DMS153 treated with DMSO at 0.1 percent for 48 hours (cell line): ENCODE results near the gene UBP1.
"Not testable (repeated sequence)": the region's sequence is repeated elsewhere in the genome, so short reads cannot be mapped to it uniquely, and the experiment has no call there.

Source experiments
- DNase-seq: peaks from one replicate; lab custom pipeline; 2025; ENCODE audit not compliant: unreplicated experiment; lab: John Stamatoyannopoulos, UW

Gene UBP1

DNA sequence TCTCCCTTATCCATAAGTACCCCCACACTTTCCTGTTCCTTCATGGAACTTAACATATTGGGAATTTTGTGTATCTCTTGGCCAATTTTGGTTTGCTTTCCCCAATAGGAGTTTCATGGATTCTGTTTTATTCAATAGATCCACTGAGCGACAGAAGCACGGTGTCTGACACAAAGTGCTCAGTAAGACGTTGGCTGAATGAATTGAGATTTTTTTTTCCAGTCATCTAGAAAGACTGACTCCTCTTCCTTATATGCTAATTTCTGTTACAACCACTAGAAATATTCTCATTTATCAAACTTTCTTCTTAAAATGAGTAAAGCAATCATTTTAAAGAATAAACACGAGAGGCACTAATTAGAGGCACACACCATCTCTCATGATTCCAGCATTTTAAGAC, 48.1 kb downstream of the UBP1 start:
- DNase-seq: no peak

DNA sequence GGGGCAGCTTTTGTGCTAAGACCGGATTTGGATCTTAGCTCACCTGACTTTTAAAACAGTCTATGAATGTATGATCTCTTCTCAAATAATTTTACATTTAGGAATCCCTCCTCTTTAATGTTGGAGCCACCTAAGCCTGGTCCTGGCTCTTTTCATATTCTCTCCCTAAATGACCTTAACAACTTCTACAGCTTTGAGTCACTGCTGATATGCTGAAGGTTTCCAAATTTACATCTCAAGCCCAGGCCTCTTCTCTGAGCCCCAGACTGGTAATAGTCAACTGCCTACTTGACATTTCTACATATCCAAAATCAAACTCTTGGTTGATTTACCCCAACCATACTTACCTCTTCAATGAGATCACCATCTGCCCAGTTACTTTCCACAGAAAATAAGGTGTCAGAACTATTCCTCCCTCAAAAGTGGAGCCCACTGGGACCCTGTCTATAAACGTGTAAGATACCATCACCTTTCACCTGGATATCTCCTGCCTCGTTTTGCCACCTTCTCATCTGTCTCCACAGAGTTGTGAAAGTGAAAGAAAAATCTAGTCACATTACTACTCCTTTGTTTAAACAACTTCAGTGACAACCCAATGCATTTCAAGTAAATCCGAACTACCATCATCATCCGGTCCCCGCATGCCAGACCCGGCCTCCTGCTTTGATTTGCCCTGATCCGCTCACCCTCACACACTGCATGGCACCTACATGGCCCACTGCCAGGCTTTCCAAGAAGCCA, 48.8 kb downstream of the UBP1 start:
- DNase-seq: no peak

DNA sequence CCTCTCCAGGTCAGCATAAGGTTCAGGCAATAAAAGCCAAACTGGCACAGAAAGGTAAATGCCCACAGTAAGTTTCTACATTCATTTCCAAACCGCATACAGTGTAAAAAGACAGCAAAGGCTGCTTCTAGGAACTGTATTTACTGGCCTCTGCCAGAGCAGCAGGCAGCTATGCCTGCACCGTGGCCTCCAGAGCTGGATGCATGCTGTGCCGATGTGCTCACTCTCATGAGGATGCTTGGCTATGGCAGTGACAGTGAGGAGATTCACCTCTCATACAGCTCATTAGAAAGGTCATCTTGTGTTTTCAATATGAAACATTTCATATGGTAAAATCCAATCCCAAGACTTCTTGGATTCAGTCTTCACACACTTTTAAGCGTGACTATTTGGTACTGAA, 50.3 kb downstream of the UBP1 start:
- no peak for DNase-seq

GRCh38 chr3:33388374-33389100, 51.7 kb downstream of the UBP1 start:
- DNase-seq: no peak

DNA sequence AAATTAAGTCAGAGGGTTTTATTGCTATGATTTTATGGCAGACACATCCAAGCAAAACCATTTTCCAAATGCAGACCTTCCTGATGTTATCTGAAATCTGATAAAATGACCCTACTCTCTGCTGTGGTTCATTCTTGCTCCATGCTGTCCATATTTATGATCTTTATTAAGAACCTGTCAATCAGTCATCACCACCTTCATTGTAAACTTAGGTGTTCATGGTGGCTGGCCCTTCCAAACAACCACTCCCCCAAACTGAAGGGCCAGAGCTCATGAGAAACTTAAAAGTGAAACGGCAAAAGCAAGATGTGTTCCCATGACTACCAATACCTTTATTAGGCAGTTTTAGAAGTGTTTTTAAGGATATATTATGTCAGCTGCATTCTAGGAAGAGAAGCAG, 53.6 kb downstream of the UBP1 start:
- DNase-seq: no peak

- no peak for DNase-seq
These were observed 54.8 kb downstream of the UBP1 start for GRCh38 chr3:33385423-33385822.

DNA sequence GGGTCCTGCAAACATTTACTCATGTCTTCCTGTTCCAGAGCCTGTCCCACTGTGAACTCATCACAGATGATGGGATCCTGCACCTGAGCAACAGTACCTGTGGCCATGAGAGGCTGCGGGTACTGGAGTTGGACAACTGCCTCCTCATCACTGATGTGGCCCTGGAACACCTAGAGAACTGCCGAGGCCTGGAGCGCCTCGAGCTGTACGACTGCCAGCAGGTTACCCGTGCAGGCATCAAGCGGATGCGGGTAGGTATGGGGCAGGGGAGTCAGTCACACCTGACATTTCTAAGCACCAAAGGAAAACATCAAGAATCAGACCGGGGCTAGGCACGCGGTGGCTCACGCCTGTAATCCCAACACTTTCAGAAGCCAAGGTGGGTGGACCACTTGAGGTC, 56.3 kb downstream of the UBP1 start:
- DNase-seq: no peak

GRCh38 chr3:33380653-33381052, 59.6 kb downstream of the UBP1 start:
- DNase-seq: no peak

GRCh38 chr3:33377931-33378330, 62.3 kb downstream of the UBP1 start:
- no peak for DNase-seq

GRCh38 chr3:33377489-33377888, 62.7 kb downstream of the UBP1 start:
- no peak for DNase-seq

DNA sequence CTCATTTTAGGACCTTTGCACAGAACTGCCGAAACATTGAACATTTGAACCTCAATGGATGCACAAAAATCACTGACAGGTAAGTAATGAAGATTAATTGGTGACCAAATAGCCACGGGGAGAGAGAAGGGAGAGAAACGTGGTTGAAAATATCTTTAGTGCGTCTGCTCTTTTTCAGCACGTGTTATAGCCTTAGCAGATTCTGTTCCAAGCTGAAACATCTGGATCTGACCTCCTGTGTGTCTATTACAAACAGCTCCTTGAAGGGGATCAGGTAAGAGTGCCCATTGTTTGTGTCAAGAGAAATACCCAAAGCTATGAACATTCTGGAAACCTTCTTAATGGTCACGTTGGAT, 67.1 kb downstream of the UBP1 start:
- DNase-seq: no peak

DNA sequence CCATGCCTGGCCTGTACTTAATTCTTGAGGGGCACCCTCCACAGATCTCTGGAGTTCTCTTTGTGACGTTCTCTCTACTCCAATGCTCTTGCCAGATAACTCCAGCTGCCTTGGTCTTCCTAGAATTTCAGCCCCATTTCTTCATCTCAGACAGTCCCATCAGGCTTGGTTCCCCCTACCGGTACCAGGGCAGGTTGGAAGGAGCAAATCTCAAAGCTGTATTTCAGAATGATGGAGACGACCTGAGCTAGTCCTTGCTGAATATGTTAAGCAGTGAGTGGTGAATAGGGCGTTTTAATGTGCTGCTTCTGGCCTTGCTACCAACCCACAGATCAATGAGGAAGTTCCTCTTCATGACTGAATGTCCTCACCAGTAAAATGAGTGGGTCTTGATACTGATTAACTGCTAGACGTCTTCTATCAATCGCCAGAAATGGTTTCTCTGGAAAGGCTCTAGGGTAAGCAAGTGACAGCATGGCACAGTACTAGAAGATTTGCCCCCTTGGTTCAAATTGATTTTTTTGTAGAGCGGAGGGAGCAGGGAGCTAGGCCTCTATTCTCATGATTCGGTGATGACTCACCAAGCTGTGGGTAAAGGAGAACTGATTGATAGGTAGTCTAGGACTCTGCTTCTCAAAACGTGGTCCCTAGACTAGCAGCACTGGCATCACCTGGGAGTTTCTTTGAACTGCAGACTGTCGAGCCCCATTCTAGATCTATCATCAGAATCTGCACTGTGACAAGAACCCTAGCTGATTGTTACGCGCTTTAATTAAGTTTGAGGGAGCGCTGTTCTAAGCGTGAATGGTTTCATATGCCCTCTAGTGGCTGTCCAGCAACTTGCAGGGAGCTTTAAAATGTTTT, 67.8 kb downstream of the UBP1 start:
- peak; percentile 6 for DNase-seq

DNA sequence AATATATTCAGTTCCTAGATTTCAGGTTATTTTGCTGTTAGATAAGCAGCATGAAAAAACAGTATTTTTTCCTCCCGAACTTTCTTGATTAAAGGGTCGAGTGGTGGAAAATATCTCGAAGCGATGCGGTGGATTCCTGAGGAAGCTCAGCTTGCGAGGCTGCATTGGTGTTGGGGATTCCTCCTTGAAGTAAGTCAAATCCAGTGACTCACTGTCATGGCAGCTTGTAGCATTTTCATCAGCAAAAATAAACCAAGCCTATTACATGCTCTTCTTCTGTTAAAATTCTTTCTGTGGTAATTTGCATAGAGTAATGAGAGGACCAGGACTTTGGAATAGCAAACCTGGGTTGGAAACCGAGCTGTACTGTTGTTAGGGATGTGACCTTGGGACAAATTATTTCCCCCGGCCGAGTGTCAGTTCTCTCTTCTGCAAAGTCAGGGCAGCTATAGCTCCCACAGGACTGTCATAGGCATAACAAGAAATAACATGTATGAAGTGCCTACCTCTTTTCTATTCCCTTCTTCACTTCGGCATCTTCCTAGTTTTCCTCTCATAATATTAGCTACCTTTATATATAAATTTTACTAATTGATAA, 75.6 kb downstream of the UBP1 start:
- DNase-seq: no peak

DNA sequence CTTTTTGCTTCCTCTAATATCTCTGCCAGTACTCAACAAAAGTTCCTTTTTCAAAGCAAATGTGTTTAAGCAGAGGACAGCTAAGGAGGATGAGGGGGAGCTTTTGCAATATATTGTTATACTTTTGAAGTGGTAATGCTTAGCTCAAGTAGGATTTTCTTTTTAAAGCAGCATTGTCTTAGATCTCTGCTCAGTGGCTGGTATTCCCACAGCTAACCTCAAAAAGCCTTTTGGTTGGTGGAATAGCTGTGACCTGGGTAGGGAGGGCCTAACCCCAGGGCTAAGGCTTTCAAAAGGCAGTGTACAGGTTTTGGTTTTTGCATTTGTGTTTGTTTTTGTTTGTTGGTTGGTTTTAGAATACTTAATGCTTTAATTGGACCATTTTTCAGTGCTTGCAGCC, 76.1 kb downstream of the UBP1 start:
- no peak for DNase-seq

GRCh38 chr3:33363113-33363800, 76.9 kb downstream of the UBP1 start:
- DNase-seq: no peak

DNA sequence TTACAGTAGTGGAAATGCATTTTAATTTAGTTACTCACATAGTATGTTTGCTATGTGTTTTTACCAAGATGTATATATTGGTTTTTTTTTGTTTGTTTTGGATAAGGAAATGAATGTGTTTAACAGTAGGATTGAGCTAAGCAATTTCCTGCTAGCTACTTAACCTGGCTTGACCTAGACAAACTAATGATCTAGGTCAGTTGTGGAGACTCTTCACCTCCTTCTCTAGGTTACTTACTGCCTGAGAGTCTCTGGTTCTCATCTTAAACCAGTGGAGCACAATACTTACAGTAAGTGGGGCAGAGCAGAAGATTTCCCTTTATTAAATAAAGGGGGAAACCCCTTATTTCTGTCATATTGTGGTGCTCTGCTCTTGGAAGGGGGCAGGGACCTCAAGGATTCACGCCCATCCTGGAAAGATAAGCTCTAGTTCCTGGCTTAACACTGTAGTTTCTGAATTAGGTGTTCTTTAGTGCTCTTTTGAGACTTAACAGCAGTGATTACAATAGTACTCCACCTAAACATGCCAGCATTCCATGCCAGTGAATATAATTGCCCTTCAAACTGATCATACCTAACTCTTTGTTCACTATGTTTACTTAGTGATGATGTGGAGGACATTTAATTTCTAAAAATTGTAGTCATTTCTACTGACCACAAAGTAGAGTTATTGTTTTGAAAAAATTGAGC, 79.9 kb downstream of the UBP1 start:
- DNase-seq: no peak

DNA sequence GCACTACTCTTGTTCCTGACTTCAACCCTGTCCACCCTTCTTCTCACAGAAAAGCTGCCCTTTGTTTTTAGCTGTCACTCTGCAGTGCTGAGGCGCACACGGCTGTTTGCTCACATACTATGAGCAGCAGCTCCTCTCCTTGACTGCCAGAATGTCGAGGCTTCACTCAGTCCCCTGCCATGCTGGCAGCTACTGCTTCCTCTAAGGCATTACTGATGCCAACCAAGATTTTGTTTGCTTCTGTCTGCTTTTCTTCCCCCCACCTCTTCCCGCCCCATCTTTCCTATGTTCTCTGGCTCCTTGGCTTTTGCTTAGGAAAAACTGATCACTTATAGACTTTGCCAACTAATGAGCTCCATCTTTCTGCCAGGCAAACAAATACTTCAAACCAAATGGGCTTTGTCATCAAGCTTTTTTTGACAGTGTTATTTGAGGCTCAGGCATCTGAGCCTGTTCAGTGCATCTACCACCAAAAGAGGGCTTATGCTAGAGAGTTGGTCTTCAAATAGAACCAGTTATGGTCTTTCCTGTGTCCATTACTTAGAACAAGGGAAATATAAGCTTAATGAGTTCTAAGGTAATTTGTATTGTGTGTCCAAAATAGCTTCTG, 81.9 kb downstream of the UBP1 start:
- no peak for DNase-seq

DNA sequence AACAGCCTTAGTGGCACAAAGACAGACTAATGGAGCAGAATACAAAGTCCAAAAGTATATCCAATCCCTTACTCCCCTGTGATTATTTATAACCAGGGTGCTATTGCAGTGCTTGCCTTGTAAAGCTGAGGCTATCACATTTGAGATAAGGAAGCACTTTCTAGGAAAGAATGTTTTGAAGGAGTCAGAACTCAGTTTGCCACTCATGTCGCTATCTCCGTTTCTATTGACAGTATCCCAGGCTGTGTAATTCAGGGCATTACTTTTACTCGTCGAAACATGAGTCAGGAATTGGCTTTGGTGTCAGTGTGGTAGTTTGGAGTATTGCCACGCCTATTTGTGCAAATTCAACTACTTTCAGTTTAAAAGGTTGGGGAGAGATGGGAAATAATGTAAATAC, 84.6 kb downstream of the UBP1 start:
- DNase-seq: no peak

DNA sequence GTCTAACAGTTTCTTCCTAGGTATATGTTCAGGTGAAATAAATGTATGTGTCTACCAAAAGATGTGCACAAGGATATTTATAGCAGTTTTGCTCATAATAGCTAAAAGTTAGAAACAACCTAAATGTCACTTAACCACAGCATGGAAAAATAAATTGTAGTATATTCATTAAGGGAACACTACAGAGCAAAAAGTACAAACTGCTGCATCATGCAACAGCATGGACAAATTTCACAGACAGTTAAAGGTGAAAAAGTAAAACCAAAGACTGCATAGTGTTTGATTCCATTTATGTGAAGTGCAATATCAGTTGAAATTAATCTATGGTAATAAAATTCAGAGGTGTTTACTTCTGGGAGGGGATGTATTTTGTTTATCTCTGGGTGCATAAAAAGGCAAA, 100.4 kb downstream of the UBP1 start:
- DNase-seq: no peak

GRCh38 chr3:33338936-33339465, 101.2 kb downstream of the UBP1 start:
- DNase-seq: not testable (repeated sequence)
